Measurements from ENCODE around the gene KIF5A.

GRCh38 chr12:57579011-57579410 lies 29.2 kb downstream of the KIF5A start:
- TF ChIP-seq CTCF (conservative IDR thresholded peaks at IDR 0.05) = no peak
- no peak for TF ChIP-seq ZFX (IDR thresholded peaks at IDR 0.05)

Measured in C4-2B (cell line).